ENCODE data around the gene HAPLN2. TPM values are rescaled to one million over a fixed set of nuclear protein-coding genes. Genes with fewer than 3 reads are reported as not detected.

The HAPLN2 gene
- total and polyA plus RNA-seq, 12 donors = 0.24 to 6.3 (median 0.81) TPM; not detected in 1

DNA sequence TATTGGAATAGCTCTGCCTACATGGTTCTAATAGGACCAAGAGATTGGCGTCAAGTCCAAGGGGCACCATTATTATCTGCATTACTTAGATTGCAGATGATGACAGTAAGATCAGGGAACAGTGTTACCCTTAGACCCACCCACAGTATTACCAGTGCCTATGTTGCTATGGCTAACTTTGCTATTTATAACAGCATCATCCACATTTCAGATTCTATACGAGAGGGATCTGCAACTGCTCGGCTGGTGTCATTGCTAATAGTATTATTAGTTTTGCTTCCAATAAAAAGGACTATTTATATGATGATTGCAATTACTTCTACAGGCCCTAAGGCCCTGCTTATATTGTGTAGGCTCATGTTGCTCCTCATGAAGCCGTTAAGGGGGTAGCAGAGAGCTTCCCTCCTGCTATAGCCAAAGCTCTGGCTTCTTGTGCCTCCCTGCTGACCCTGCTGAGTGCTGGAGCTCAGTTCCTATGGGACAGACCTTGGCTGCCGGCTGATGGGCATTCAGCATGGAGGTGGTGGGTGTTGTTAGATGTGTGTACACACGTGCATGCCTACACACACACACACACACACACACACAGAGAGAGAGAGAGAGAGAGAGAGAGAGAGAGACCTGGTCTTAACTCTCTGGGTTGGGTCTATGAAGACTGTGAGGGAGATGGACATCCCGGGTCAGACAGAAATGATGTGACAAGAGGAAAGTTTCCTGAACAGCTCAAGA lies 24.0 kb downstream of the HAPLN2 start:
- intact Hi-C loops (cut with DNase I) = no loop called here
- 59 to 65% methylated on average over 7 of the region's 7 CpGs for WGBS, 2 donors

DNA sequence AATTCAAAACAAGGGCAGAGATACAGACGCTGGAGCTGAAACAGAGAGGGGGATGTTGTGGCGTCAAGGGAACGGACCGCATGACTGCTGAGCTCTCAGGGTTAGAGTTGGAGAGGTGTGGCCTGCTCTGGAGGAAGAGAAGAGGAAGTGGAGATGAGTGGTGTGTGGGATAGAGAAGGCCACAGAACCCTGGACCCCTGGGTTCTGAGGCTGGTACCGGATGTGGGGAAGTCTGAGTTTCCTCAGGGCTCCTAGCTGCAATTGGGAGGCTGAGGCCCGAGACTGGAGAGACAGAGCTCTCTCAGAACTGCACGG lies 24.5 kb downstream of the HAPLN2 start:
- 77 to 78% methylated on average over 7 of the region's 7 CpGs for WGBS, 2 donors
- ATAC-seq = no peak
- TF ChIP-seq, protein P1, sequence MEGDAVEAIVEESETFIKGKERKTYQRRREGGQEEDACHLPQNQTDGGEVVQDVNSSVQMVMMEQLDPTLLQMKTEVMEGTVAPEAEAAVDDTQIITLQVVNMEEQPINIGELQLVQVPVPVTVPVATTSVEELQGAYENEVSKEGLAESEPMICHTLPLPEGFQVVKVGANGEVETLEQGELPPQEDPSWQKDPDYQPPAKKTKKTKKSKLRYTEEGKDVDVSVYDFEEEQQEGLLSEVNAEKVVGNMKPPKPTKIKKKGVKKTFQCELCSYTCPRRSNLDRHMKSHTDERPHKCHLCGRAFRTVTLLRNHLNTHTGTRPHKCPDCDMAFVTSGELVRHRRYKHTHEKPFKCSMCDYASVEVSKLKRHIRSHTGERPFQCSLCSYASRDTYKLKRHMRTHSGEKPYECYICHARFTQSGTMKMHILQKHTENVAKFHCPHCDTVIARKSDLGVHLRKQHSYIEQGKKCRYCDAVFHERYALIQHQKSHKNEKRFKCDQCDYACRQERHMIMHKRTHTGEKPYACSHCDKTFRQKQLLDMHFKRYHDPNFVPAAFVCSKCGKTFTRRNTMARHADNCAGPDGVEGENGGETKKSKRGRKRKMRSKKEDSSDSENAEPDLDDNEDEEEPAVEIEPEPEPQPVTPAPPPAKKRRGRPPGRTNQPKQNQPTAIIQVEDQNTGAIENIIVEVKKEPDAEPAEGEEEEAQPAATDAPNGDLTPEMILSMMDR (IDR thresholded peaks at IDR 0.05) = no peak
- Histone ChIP-seq H3K9me3 (no peaks in the 10 kb centered on the region), H3K27ac (no peak overlapping the region), H3K36me3 (no peaks in the 10 kb centered on the region), H3K27me3 (peaks cover 6 to 100% (median 88%) of the 10 kb centered on the region in 7 donors), H3K4me3 (no peak overlapping the region), H3K4me1 (peaks cover 6 to 20% (median 15%) of the 10 kb centered on the region in 9 donors)
- intact Hi-C loops (cut with DNase I) = no loop called here
- DNase-seq = no peak

More for the DNA sequence above, 24.0 kb downstream of the HAPLN2 start:
- no peak for ATAC-seq
- peaks cover 6 to 20% (median 15%) of the 10 kb centered on the region in 9 donors for H3K4me1 ChIP-seq
- H3K9me3 ChIP-seq = no peaks in the 10 kb centered on the region
- H3K27ac ChIP-seq = no peak overlapping the region
- no peak overlapping the region for H3K4me3 ChIP-seq
- H3K27me3 ChIP-seq = peaks cover 6 to 100% (median 92%) of the 10 kb centered on the region in 7 donors
- no peak for DNase-seq
- TF ChIP-seq, protein P1 (IDR thresholded peaks at IDR 0.05) = no peak
- no peaks in the 10 kb centered on the region for H3K36me3 ChIP-seq

DNA sequence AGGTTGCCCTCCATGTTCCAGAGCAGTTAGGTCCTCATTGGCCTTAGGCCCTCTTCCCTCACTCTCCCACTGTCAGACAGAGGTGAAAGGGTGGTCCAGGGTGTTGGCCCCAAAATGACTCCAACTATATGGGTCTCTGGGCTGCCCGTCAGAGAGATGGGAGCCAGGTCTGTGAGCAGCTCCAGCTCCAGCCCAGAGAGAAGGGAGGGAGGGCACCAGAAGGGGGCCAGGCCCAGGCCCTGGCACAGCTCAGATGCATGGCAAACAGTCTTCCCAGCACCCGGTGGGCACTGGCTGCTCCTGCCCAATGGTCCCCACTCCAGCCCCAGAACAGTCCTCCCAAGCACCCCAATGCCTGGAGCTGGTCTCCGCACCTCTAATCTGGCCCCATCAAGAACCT lies 24.9 kb downstream of the HAPLN2 start:
- Histone ChIP-seq H3K9me3 (no peaks in the 10 kb centered on the region), H3K27me3 (peaks cover 6 to 96% (median 84%) of the 10 kb centered on the region in 7 donors), H3K36me3 (no peaks in the 10 kb centered on the region), H3K4me1 (peaks cover 6 to 20% (median 15%) of the 10 kb centered on the region in 9 donors), H3K27ac (no peak overlapping the region), H3K4me3 (no peak overlapping the region)
- WGBS, 2 donors = 82 to 91% methylated on average over 3 of the region's 3 CpGs
- TF ChIP-seq, protein P1 (IDR thresholded peaks at IDR 0.05) = no peak
- intact Hi-C loops (cut with DNase I) = no loop called here
- ATAC-seq = no peak
- no peak for DNase-seq

DNA sequence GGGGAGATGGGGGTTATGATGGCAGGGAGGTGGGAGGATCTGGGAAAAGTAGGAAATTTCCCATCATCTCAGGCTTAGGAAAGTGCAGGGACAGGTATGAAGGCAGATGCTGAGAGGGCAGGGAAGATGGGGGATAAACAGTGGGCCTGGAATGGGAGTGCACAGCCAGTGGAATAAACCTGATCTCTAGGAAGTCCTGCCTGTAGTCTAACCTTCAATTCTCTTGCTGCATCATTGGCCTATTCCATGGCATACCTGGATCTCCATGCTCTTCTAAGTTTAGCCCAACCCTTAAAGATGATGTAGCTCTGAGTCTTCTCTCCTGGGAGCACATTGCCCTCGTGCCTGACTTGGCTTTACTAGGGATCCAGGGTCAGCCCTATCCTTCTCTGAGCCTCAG lies 25.4 kb downstream of the HAPLN2 start:
- Histone ChIP-seq H3K27ac (no peak overlapping the region), H3K4me3 (no peak overlapping the region), H3K4me1 (peaks cover 6 to 20% (median 15%) of the 10 kb centered on the region in 9 donors), H3K27me3 (peaks cover 6 to 91% (median 80%) of the 10 kb centered on the region in 7 donors), H3K9me3 (no peaks in the 10 kb centered on the region), H3K36me3 (no peaks in the 10 kb centered on the region)
- intact Hi-C loops (cut with DNase I) = no loop called here
- WGBS, 2 donors = 46 to 63% methylated on average over 1 of the region's 1 CpG
- DNase-seq (no peak), ATAC-seq (no peak)
- TF ChIP-seq, protein P1 (IDR thresholded peaks at IDR 0.05) = no peak

All from heart right ventricle (tissue), 16 donors.